Stimulated activated CD8-positive, alpha-beta memory T cell treated with anti-CD3 and anti-CD28 coated beads, Interleukin-12 subunit alpha, Interleukin-12 subunit beta, amount 100 ng/mL, for 1 hour (primary cell): Measurements from ENCODE around the gene COL6A1.

Experiments
- DNase-seq: peaks from one replicate; pipeline ENCODE4 v3.0.0-alpha.2; 2020; ENCODE audit warnings: low read depth

The COL6A1 gene

DNA sequence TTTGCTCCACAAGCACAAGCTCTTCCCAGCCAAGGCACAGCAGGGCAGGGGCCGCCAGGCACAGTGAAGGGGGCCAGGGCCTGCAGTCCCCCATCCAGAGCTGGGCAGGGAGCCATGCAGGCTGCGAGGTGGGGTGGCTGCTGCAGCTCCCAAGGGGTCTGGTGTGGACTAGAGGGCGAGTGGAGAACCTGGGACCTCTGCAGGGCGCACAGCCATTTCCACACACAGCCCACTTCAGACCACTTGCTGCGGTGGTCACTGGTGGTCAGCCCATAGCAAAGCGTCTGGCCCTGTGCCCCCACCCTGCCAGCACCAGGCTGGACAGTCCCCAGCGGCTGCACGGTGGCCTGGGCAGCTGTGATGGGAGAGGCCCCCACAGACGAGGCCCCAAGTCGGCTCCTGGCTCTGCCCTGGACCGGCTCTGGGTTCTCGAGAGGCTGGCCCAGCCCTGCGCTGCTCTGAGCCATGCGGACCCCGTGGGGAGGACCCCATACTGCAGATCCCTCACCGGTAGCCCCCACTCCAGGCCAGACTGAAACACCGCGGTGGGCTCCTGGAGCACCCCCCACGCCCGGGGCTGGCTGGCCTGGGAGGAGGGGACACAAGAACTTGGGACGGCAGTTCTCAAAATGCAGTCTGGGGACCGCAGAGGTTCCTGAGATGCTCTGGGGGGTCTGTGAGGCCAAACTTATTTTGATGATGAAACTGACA is 69.3 kb downstream of the COL6A1 start:
- no peak for DNase-seq

- no peak for DNase-seq
Observed at GRCh38 chr21:46051379-46051770, 69.8 kb downstream of the COL6A1 start.

- DNase-seq = no peak
Observed at GRCh38 chr21:46051821-46052675, 70.5 kb downstream of the COL6A1 start.

GRCh38 chr21:46052703-46053651 is 71.4 kb downstream of the COL6A1 start:
- no peak for DNase-seq

GRCh38 chr21:46054031-46054430 is 72.5 kb downstream of the COL6A1 start:
- no peak for DNase-seq

- no peak for DNase-seq
Observed at GRCh38 chr21:46054451-46054881, 72.9 kb downstream of the COL6A1 start.
